HepG2 (cell line): Measurements from ENCODE around the gene POLR2J. TPM values are rescaled to one million over a fixed set of nuclear protein-coding genes. Genes with fewer than 3 reads are reported as not detected.

Experiments used
- ATAC-seq: fragments of 200-7000 bp; cut with Tn5 transposase; 3 replicates; pipeline ENCODE4 v1.9.1; 2020; ENCODE audit warnings: mild to moderate bottlenecking, moderate library complexity
- BruUV-seq: library from RNA; stranded (reverse); fragments of 400-500 nt; replicated peaks from 2 replicates; lab custom pipeline; 2021; lab: Mats Ljungman, UMichigan
- CTCF ChIA-PET: fragments of 300-600 bp; formaldehyde crosslinking; extraction: SDS; loops from one replicate; lab custom pipeline; 2021; ENCODE audit warnings: low total read pairs, inconsistent platforms, low intra/inter-chr PET ratio; lab: Yijun Ruan, JAX
- POLR2A ChIA-PET: fragments of 350-600 bp; sonication (Branson Sonifier 250); formaldehyde crosslinking; loops from one replicate; lab custom pipeline; 2020; ENCODE audit warnings: antibody characterized with exemption, inconsistent platforms; lab: Yijun Ruan, JAX
- DNase-seq: peaks from one replicate; pipeline ENCODE4 v3.0.0-alpha.2; 2015; ENCODE audit warnings: low spot score
- FAIRE-seq: peaks from 3 replicates; lab custom pipeline; 2011; peaks lifted over from hg19 to GRCh38; lab: Jason Lieb, UNC
- H2AFZ ChIP-seq: one replicate; pipeline ENCODE4 v1.6.1; 2011; ENCODE audit warnings: low read length, inconsistent platforms
- H3K27ac ChIP-seq: fragments of 300-600 bp; 3 replicates; pipeline ENCODE4 v1.8.0; 2011; ENCODE audit warnings: mixed run types, mild to moderate bottlenecking, mixed read lengths, low read length, inconsistent platforms; ENCODE audit not compliant: insufficient read depth; ENCODE audit errors: extremely low read length
- H3K27me3 ChIP-seq, 2 experiments: fragments of 200-600 bp in 1 of 2; 2 replicates in 1 of 2; 3 replicates in 1 of 2; pipeline versions ENCODE4 v1.6.0 to v1.8.0; 2011; ENCODE audit warnings: low read length in 2 of 2, mild to moderate bottlenecking in 2 of 2, moderate library complexity in 2 of 2, inconsistent platforms in 1 of 2; ENCODE audit not compliant: insufficient read depth in 2 of 2, control insufficient read depth in 1 of 2
- H3K36me3 ChIP-seq, 2 experiments: fragments of 200-600 bp in 1 of 2; replicated peaks in 1 of 2; 2 replicates in 1 of 2; 3 replicates in 1 of 2; pipeline versions ENCODE4 v1.5.1 to v1.8.0; 2011; ENCODE audit warnings: low read length in 2 of 2, inconsistent platforms in 1 of 2; ENCODE audit not compliant: insufficient read depth in 2 of 2, control insufficient read depth in 1 of 2
- H3K4me1 ChIP-seq: 2 replicates; pipeline ENCODE4 v1.5.1; 2012; ENCODE audit warnings: low read length, inconsistent platforms; ENCODE audit not compliant: insufficient read depth
- H3K4me2 ChIP-seq: 2 replicates; pipeline ENCODE4 v1.6.0; 2011; ENCODE audit warnings: low read depth, low read length, inconsistent platforms
- H3K4me3 ChIP-seq, 3 experiments: fragments of 200-600 bp in 1 of 3; sonication (generic), shearing (Covaris generic) in 1 of 3; replicated peaks in 1 of 3; 2 replicates each; pipeline ENCODE4 v1.5.1; 2011 to 2016; ENCODE audit warnings: low read length in 3 of 3, inconsistent platforms in 2 of 3, low read depth in 2 of 3, mild to moderate bottlenecking in 2 of 3, control low read depth in 1 of 3, mixed read lengths in 1 of 3; ENCODE audit not compliant: insufficient read depth in 1 of 3
- H3K79me2 ChIP-seq: one replicate; pipeline ENCODE4 v1.6.1; 2011; ENCODE audit warnings: low read length, inconsistent platforms; ENCODE audit not compliant: insufficient read depth
- H3K9ac ChIP-seq: 2 replicates; pipeline ENCODE4 v1.6.0; 2011; ENCODE audit warnings: mild to moderate bottlenecking, low read depth, low read length, inconsistent platforms; ENCODE audit not compliant: insufficient read depth
- H3K9me3 ChIP-seq: 2 replicates; pipeline ENCODE4 v1.5.1; 2012; ENCODE audit warnings: mild to moderate bottlenecking, low read length
- H4K20me1 ChIP-seq: 2 replicates; pipeline ENCODE4 v1.6.0; 2011; ENCODE audit warnings: inconsistent platforms, mild to moderate bottlenecking, low read length, moderate library complexity; ENCODE audit not compliant: insufficient read depth
- FOXM1 ChIP-seq: sonication (generic); formaldehyde crosslinking; IDR thresholded peaks from 2 replicates; pipeline ENCODE4 v1.5.0; 2020; ENCODE audit warnings: missing genetic modification reagents
- KAT8 ChIP-seq: IDR thresholded peaks from 2 replicates; pipeline ENCODE4 v1.6.1; 2016; ENCODE audit warnings: missing genetic modification reagents, missing compliant biosample characterization
- KLF16 ChIP-seq, 2 experiments: sonication (generic) in 1 of 2; formaldehyde crosslinking in 1 of 2; IDR thresholded peaks; 2 replicates each; pipeline versions ENCODE4 v1.6.1 to v1.8.0; 2016 to 2023; ENCODE audit warnings: missing genetic modification reagents in 2 of 2, missing compliant biosample characterization in 1 of 2
- NCOA1 ChIP-seq: sonication (generic); formaldehyde crosslinking; IDR thresholded peaks from 2 replicates; pipeline ENCODE4 v1.9.0; 2021; ENCODE audit warnings: missing genetic modification reagents
- NFYB ChIP-seq: sonication (generic); formaldehyde crosslinking; IDR thresholded peaks from 2 replicates; pipeline ENCODE4 v1.4.0; 2020; ENCODE audit warnings: missing genetic modification reagents
- PRDM4 ChIP-seq: sonication (generic); formaldehyde crosslinking; IDR thresholded peaks from 2 replicates; pipeline ENCODE4 v1.9.0; 2021; ENCODE audit warnings: missing genetic modification reagents, borderline replicate concordance
- SMARCC2 ChIP-seq: fragments of 450-650 bp; IDR thresholded peaks from 2 replicates; pipeline ENCODE4 v1.6.1; 2017; ENCODE audit warnings: antibody characterized with exemption, mild to moderate bottlenecking
- SOX6 ChIP-seq, 2 experiments: fragments of 450-650 bp in 1 of 2; sonication (generic) in 1 of 2; formaldehyde crosslinking in 1 of 2; IDR thresholded peaks; 2 replicates each; pipeline versions ENCODE4 v1.4.0 to v1.6.1; 2017 to 2020; ENCODE audit warnings: antibody characterized with exemption in 1 of 2, mild to moderate bottlenecking in 1 of 2, missing genetic modification reagents in 1 of 2
- TARDBP ChIP-seq: sonication (generic); formaldehyde crosslinking; IDR thresholded peaks from 2 replicates; pipeline ENCODE4 v1.8.0; 2022; ENCODE audit warnings: mild to moderate bottlenecking, missing genetic modification reagents
- ZBTB8A ChIP-seq: sonication (generic); formaldehyde crosslinking; IDR thresholded peaks from 2 replicates; pipeline ENCODE4 v1.4.0; 2020; ENCODE audit warnings: mild to moderate bottlenecking, low read depth, missing genetic modification reagents, borderline replicate concordance
- ZFY ChIP-seq: sonication (generic); formaldehyde crosslinking; IDR thresholded peaks from 2 replicates; pipeline ENCODE4 v1.4.0; 2020; ENCODE audit warnings: missing genetic modification reagents
- ZKSCAN8 ChIP-seq: IDR thresholded peaks from 2 replicates; pipeline ENCODE4 v1.6.1; 2016; ENCODE audit warnings: borderline replicate concordance, missing genetic modification reagents, missing compliant biosample characterization
- ZNF274 ChIP-seq: sonication (generic); formaldehyde crosslinking; IDR thresholded peaks from 2 replicates; pipeline ENCODE4 v1.5.1; 2020; ENCODE audit warnings: mild to moderate bottlenecking, missing genetic modification reagents
- ZNF296 ChIP-seq: sonication (generic); formaldehyde crosslinking; conservative IDR thresholded peaks from 2 replicates; pipeline ENCODE4 v1.5.0; 2020; ENCODE audit warnings: mild to moderate bottlenecking, missing genetic modification reagents
- WGBS: methylation state at CpG from one replicate; pipeline ENCODE4 v1.1.6; 2017; ENCODE audit warnings: low lambda C conversion rate; 5-methylcytosine and 5-hydroxymethylcytosine counted together
- in situ Hi-C: cut with HindIII; loops from 2 replicates; pipeline ENCODE4 v1.10.0; 2017; ENCODE audit warnings: low pct_unique_long_range_greater_than_20kb; ENCODE audit not compliant: extremely low pct_ligation_motif_present
- intact Hi-C: fragments of 100-400 bp; cut with micrococcal nuclease; formaldehyde crosslinking; loops from one replicate; pipeline ENCODE4 v1.10.0; 2022; ENCODE audit not compliant: unreplicated experiment
- polyA plus RNA-seq, 8 experiments: library from polyadenylated mRNA; depleted of rRNA in 3 of 8; stranded (reverse) in 7 of 8; unstranded in 1 of 8; fragments of >200 nt; fragmentation: Illumina TruSeq in 4 of 8; extraction: Trizol in 4 of 8; gene quantifications; 2 replicates each; pipeline versions ENCODE4 v1.2.1 to v1.2.3, GENCODE V29; 2011 to 2016; ENCODE audit warnings: low read depth in 4 of 8, missing spikeins in 1 of 8, mixed read lengths in 1 of 8; ENCODE audit not compliant: insufficient read depth in 1 of 8
- total RNA-seq, 5 experiments: library from RNA; depleted of rRNA; stranded (reverse); fragments of >200 nt; fragmentation: Illumina TruSeq; extraction: Trizol; gene quantifications; 2 replicates each; pipeline ENCODE4 v1.2.3, GENCODE V29; 2016; ENCODE audit warnings: low read depth in 1 of 5

Gene POLR2J
- total and polyA plus RNA-seq, 2 of the 13 experiments (the other 11 are each of a cell fraction or from before 2014, with no cell fraction given) = 41.2 to 71.4 TPM

- Histone ChIP-seq H3K9me3 (no peaks in the 10 kb centered on the region), H3K27me3 (no peaks in the 10 kb centered on the region), H4K20me1 (no peaks in the 10 kb centered on the region), H3K4me2 (no peak overlapping the region), H3K79me2 (no peaks in the 10 kb centered on the region), H3K27ac (no peak overlapping the region), H2AFZ (no peak overlapping the region), H3K9ac (no peak overlapping the region), H3K4me1 (peaks cover 7% of the 10 kb centered on the region), H3K36me3 (peaks cover 19 to 47% of the 10 kb centered on the region in 2 experiments; a peak in 4 of 5 replicates), H3K4me3 (no peak overlapping the region)
- in situ Hi-C loops (no loop called here), intact Hi-C loops (no loop called here)
- FAIRE-seq (no peak), DNase-seq (no peak), ATAC-seq (no peak)
- no TSS peak for BruUV-seq
- POLR2A ChIA-PET = no interaction called here
- TF ChIP-seq ZNF296 (CRISPR knock-in tag) (no peak), NCOA1 (CRISPR knock-in tag) (no peak), ZNF274 (no peak), ZBTB8A (CRISPR knock-in tag) (no peak), KAT8 (no peak), SMARCC2 (no peak), TARDBP (no peak), NFYB (no peak), FOXM1 (no peak), KLF16 (CRISPR knock-in tag; IDR thresholded peaks at IDR 0.05) (no peak), SOX6 (IDR thresholded peaks at IDR 0.05) (no peak), SOX6 (CRISPR knock-in tag; IDR thresholded peaks at IDR 0.05) (no peak), ZKSCAN8 (CRISPR knock-in tag) (no peak), ZFY (no peak), PRDM4 (no peak)
- CTCF ChIA-PET = no interaction called here
- WGBS = 97% methylated on average over 16 of the region's 16 CpGs
These were observed 52.3 kb downstream of the POLR2J start for GRCh38 chr7:102426268-102427018.
